GM21447 (cell line): ENCODE data around the gene GBF1.

ENCODE experiments used
- ATAC-seq: cut with Tn5 transposase; IDR thresholded peaks from one replicate; pipeline ENCODE4 v1.9.1; 2021; ENCODE audit not compliant: unreplicated experiment

The GBF1 gene

DNA sequence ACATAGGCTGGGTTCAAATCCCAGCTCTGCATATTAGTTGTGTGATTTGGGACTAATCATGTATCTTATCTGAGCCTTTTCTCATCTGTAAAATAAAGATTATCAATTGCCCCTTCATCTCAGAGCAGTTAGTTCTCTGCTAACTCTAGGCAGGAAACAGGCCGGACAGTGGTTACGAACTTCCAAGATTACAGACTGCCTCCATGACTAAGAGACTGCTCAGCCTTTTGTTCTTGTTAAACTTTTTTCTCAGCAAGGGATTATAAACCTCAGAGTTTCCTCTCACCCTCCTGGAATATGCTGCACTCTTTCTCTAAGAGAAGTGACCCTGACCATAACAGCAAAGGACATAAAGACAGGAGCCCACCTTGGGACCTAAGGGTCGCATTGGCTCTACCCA, 97.6 kb downstream of the GBF1 start:
- no peak for ATAC-seq

- ATAC-seq = no peak
Measured at GRCh38 chr10:102344067-102344466, 98.7 kb downstream of the GBF1 start.

DNA sequence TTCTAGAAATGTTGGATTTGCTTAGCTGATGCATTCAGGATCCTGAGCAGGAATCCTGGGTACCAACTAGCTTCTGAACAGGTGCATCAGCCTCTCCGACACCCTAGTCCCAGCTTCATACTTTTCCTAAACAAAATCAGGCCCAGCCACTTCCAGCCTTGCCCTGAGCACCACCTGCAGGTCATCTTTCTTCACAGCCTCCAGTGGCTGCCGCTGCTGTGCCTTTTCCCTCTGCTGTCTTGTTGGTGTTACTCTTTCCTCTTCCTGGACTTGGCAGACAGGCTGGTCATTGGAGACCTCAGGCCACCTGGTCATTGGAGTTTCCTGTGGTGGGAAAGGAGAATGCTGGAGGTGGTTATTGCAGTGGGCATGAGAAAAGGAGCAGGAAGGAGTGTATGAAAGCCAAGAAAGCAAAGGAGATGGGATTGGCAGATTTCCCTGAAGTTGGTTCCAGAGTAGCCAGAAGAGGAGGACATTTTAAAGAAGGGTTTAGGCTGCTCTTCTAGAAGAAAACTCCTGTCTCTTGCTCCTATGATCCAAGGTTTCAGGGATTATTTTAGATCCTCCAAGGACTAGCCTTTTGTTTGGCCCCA, 102.0 kb downstream of the GBF1 start:
- ATAC-seq = no peak

- ATAC-seq = no peak
Measured at GRCh38 chr10:102352066-102352715, 106.9 kb downstream of the GBF1 start.

DNA sequence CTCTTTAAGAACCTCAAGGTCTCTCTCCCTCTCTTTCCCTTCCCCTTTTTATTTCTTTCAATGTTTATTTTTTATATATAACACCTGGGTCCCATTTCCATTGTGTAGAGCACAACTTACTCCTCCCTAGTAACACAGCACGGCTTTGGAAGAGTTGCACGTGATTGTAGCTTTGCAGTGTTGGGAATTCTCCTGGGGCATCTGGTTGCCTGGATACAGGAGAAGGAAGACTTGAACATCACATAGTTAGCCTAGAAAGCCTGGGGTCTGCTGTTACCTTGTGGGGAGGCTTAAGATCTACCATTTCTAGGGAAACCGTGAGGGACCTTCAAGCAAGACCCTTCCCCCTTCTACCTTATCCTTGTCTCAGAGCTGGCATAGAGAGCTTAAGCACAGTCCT, 109.1 kb downstream of the GBF1 start:
- ATAC-seq = no peak

DNA sequence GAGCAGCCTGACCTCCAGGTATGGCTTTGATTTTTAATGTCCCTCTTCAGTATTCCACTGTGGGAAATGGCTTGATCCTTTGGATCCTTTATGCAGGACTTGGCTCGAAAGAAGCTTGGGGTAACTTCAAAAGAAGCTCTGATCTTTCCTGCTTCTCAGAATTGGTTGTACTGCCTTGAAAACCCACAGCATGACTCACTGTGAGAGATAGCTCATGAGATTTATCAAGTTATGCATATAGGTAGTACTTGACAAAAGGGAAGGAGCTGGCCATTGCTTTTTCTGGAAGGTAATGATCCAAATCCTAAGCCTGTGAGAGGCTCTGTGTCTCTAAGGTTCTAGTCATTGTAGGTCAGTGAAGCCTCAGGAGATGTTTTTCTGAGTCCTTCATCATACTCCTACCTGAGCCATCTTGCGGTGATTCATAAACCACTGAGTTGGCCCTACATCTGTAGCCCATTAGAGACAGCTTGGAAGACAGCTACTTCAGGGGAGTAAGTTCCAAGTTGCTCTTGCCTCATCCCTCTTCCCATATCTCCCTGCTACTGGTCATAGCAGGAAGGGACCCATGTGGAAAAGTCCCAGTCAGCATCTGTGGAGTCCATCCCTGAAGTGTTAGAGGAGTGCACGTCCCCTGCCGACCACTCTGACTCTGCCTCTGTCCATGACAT, 113.5 kb downstream of the GBF1 start:
- ATAC-seq = no peak

GRCh38 chr10:102367441-102367840, 122.1 kb downstream of the GBF1 start:
- no peak for ATAC-seq

- ATAC-seq = no peak
Measured at GRCh38 chr10:102368077-102368476, 122.7 kb downstream of the GBF1 start.

DNA sequence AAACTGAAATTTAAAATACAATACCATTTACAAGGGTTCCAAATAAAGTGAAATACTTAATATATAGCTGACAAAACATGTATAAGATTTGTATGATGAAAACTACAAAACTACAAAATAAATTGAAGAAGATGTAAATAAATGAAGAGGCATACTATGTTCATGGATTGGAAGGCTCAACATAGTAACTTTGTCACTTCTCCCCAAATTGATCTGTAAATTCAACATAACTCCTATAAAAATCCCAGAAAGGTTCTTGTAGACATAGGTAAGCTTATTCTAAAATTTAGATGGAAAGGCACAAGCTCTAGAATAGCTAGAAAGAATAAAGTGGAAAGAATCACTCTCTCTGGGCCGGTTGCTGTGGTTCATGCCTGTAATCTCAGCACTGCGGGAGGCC, 126.0 kb downstream of the GBF1 start:
- no peak for ATAC-seq

DNA sequence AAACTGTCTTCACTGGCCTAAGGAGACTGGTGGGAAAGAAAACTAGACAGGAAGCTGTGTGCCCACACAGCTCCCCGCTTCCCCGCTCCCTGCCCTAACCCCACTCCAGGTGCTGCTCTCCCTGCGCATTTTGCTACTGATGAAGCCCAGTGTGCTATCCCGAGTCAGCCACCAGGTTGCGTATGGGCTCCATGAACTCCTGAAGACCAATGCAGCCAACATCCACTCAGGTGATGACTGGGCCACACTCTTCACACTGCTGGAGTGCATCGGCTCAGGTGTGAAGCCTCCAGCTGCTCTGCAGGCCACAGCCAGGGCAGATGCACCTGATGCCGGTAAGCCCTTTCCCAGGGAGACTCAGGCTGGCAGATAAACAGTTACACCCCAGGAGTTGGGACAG, 129.9 kb downstream of the GBF1 start:
- ATAC-seq = no peak

GRCh38 chr10:102375867-102376266, 130.5 kb downstream of the GBF1 start:
- no peak for ATAC-seq

DNA sequence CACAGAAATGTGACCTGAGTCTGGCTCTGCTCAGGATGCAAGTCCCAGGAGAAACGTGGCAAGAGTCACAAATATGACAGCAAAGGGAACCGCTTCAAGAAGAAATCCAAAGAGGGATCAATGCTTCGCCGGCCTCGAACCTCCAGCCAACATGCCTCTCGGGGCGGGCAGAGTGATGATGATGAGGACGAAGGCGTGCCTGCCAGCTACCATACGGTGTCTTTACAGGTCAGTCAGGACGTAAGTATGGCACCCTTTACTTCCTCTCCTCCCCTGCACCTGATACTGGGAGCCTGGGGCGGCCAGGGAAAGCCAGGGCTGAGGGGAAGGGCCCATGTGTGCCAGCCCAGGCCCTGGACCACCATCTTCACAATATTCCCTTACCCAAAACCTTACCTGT, 131.6 kb downstream of the GBF1 start:
- ATAC-seq = no peak

- no peak for ATAC-seq
Measured at GRCh38 chr10:102379383-102379782, 134.1 kb downstream of the GBF1 start.

GRCh38 chr10:102381983-102382382, 136.7 kb downstream of the GBF1 start:
- ATAC-seq = no peak

- no peak for ATAC-seq
Measured at GRCh38 chr10:102382871-102383270, 137.5 kb downstream of the GBF1 start.

DNA sequence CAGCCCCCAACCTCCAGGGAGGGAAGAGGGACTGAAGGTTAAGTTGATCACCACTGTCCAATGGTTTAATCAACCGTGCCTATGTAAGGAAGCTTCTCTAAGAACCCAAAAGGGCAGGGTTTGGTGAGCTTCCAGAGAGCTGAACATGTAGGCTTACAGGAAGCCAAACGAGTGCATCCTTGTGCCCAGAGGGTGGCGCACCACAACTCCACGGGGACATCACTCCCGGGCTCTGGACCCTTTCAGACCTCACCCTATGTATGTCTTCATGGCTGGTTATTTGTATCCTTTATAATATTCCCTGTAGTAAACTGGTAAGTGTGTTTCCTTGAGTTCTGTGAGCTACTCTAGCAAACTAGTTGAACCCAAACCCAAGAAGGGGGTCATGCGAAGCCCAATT, 138.7 kb downstream of the GBF1 start:
- no peak for ATAC-seq

- no peak for ATAC-seq
Measured at GRCh38 chr10:102384606-102385429, 139.5 kb downstream of the GBF1 start.

GRCh38 chr10:102389894-102390293, 144.6 kb downstream of the GBF1 start:
- ATAC-seq = no peak

- ATAC-seq = no peak
Measured at GRCh38 chr10:102392306-102392705, 147.0 kb downstream of the GBF1 start.

GRCh38 chr10:102393411-102394078, 148.2 kb downstream of the GBF1 start:
- no peak for ATAC-seq
